ENCODE measurements around the gene CRYBG2.
A peak's percentile ranks its signal among the peaks of the same experiment; 100 is the strongest.
"Not testable (repeated sequence)": the region's sequence is repeated elsewhere in the genome, so short reads cannot be mapped to it uniquely, and the experiment has no call there.

The CRYBG2 gene

DNA sequence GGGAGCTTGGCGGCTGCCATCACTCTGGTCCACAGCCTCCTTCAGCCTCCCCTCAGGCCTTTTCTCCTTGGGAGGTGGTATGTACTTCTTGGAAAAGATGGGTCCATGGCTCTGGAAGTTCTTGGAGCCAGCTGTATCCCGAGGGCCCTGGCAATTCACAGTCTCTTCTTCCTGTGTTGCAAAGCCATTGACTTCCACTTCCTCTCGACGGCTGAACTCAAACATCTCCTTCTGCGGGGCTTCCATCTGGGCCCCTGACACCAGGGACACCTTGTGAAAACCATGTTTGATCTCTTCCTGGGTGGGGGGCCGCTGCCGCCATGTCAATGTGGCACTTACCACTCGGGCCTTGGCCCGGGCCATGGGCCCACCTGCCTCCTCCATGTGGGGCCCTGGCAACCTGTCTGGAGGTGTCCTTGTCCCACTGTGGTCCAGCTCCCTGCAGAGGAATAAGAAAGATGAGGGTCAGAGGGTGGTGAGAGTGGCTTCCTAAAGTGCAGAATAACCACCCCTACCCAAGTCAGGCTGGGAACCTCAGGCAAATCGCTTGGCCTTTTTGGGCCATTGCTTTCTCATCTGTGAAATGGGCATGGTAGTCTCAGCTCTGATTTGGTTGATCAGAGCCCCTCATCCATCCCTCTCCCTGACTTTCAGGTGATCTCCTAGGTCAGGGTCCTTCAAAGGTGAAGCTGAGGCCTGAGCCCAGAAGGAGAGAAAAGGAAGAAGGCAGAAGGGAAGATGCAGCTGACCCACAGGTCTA, 7.5 kb downstream of the CRYBG2 start:
- no peak for DNase-seq

- DNase-seq, result no peak
Measured at GRCh38 chr1:26345718-26346117, 8.2 kb downstream of the CRYBG2 start.

GRCh38 chr1:26344147-26344920, 9.6 kb downstream of the CRYBG2 start:
- no peak for DNase-seq

- DNase-seq, result no peak
Measured at GRCh38 chr1:26340047-26340481, 13.9 kb downstream of the CRYBG2 start.

- DNase-seq, result no peak
Measured at GRCh38 chr1:26338670-26339069, 15.3 kb downstream of the CRYBG2 start.

- DNase-seq, result no peak
Measured at GRCh38 chr1:26337625-26338024, 16.3 kb downstream of the CRYBG2 start.

DNA sequence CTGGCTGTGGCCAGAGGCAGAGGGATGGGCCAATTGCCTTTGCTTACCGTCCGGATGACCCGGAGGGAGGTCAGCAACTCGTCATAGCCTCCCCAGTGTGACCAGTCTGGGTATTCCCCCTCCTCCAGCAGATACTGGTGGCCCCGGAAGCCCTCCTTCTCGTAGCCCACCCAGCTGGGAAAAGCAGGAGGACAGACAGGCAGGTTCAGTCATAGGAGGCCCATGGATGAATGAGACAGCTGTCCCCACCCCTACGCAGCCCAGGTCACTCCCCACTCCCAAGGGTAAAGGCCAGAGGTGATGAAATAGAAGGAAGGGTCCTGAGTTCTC, 16.8 kb downstream of the CRYBG2 start:
- no peak for DNase-seq

DNA sequence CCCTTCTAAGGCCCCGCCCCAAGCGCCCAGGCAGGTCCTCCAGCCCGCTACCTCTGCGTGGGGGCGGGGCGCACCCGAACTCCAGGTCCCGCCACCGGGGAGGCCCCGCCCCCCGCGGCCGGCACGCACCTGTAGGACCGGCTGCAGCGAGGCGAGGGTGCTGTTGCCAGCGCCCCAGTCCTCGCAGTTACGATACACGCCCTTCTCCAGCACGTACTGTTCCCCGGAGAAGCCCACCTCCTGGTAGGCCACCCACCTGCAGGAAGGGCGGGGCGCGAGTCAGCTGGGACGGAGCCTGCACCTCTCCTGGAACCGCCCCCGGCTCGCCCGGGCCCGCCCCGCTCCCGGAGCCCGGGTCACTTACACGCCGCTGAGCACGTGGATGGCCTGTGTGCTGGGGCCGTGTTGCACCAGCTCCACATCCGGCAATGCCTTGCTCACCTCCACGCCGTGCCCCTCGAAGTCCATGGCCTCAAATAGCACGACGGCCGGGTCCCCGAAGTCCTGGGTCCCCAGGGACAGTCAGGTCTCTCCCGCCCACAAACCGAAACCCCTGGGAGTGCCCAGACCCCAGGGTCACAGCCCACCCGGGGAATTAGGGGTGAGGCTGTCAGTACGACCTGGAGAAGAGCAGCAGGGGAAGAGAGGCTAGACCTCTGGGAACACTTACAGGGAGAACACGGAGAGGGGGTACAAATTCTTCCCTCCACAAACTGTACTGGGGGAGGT, 17.3 kb downstream of the CRYBG2 start:
- peak; percentile 90 for DNase-seq

- no peak for DNase-seq
Measured at GRCh38 chr1:26335774-26336476, 18.0 kb downstream of the CRYBG2 start.

- not testable (repeated sequence) for DNase-seq
Measured at GRCh38 chr1:26333312-26333711, 20.6 kb downstream of the CRYBG2 start.

- DNase-seq, result no peak
Measured at GRCh38 chr1:26330276-26330675, 23.7 kb downstream of the CRYBG2 start.

- not testable (repeated sequence) for DNase-seq
Measured at GRCh38 chr1:26329380-26329779, 24.6 kb downstream of the CRYBG2 start.

DNA sequence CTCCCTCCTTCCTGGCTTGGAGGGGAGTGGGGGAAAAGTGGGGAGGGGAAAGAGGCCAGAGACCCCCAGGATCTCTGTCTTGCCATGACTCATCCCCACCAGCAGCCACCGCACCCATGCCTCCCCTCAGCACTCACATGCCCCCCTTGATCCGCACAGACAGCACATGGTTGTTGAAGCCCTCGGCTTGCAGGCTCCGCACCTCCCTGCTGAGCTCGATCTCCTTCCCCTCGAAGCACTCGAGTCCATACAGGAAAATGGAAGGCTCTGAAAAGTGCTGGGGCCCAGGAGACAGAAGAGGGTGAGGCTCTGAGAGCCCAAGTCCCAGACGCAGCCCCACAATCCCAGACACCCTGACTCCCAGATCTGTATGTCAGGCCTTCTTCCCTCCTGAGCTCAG, 25.3 kb downstream of the CRYBG2 start:
- no peak for DNase-seq

- peak; percentile 91 for DNase-seq
Measured at GRCh38 chr1:26327956-26328362, 26.0 kb downstream of the CRYBG2 start.

DNA sequence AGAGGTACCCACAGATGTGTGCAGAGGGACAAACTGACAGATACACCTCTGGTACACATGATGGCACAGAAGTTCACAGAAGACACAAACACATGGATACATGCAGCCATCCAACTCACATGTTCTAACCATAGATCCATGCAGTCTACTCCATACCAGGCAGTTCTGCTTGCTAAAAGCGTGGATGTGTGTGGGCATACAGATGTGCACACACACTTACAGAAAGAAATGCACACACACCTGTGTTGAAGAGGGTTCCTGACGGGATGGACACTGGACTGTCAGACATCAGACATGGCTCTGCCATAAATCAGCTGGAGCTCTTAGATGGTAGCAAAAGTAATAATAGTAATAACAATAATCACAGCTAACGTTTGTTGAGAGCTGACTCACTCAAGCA, 29.4 kb downstream of the CRYBG2 start:
- DNase-seq, result no peak

DNA sequence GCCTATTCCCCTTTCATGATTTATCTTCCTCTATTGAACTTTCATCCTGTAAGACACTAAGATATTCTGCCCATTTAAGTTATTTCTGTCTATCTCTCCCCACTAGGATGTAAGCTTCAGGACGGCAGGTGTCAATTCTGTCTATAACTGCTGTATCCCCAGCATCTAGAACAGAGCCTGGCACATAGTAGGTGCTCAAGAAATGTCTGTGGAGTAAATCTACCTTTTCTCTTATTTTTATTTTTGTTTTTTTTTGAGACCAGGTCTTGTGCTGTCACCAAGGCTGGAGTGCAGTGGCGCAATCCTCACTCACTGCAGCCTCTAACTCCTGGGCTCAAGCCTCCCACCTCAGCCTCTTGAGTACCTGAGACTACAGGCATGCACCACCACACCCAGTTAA, 30.5 kb downstream of the CRYBG2 start:
- no peak for DNase-seq

- no peak for DNase-seq
Measured at GRCh38 chr1:26322042-26322331, 31.9 kb downstream of the CRYBG2 start.

- peak; percentile 58 for DNase-seq
Measured at GRCh38 chr1:26321315-26322041, 32.5 kb downstream of the CRYBG2 start.

DNA sequence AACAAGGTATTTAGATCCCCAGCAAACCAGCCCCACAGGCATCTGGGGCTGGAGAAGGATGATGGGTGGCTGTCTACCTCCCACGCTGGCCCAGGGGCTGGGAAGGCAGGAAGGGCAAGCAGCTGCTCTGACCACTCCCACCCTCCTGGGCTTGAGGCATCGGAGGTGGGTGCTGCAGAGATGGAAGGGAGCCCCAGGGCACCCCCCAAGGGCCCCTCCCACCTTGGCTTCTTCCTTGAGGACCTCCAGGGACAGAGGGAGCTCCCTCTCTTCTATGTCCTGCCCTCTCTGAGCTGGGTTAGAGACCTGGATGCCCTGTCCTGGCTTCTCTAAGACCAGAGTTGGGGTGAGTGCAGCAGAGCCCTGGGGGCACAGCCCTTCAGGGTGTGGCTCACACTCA, 33.0 kb downstream of the CRYBG2 start:
- DNase-seq, result no peak

DNA sequence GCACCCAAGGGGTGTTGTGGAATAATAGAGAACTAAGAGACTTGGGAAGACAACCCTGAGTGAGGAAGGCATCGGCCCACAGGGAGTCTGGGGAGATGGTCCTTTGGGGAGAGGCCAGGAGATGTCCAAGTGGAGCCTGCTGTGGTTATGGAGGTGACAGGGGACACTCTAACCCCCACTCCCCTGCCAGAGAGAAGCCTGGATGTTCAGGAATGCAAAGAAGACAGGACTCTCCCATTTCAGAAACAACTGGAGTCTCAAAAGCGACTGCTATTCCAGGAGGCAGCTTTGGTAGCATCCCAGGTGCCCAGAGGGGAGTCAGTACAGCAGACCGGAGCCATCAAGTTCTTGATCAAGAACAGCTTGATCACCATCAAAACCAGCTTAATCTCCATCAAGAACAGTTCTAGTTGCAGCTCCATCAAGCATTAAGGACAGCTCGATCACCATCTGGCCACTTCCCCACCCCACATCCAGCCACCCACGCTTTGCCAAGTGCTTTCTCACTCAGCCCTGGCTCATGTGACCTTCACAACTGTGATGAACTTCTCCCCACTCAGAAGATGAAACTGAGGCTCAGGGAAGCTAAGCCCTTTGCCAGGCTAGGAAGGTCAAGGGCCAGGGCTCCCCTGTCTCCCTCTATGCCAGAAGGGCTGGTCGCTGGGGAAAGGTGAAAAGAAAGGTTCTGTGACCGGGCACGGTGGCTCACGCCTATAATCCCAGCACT, 35.4 kb downstream of the CRYBG2 start:
- no peak for DNase-seq

DNA sequence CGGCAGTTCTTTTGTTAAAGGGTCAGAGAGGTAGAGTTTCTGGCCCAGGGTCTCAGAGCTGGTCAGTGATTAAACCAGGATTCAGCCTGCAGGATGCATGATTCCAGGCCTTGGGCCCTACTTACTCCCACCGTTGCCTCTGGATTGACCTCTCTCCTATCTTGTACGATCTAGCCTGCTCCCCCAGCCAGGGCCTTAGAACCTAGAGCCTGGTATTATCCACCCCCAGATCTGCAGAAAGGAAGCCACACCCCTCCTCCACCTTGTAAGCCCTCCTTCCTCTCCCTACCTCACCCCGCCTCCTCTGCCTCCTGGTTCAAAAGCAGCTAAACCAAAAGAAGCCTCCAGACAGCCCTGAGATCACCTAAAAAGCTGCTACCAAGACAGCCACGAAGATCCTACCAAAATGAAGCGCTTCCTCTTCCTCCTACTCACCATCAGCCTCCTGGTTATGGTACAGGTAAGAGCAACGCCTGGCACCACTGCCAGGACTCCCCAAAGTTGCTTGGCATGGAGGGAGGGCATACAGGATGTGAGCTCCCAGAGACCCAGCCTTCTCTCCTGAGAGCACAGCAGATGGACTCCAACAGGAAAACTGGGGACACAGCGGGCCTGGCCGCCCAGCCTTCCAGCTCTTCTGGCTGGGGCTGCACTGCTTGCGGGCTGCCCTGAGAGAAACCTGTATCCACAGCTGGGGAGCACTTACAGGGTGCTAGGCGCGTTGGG, 36.2 kb downstream of the CRYBG2 start, which contains the start of gene CD52:
CD52 (plus strand) TSS at position 347 of the 726 bp plus-strand sequence; CDS start at position 407, 60 bp downstream.
- no peak for DNase-seq

Measured in DMS79 treated with DMSO at 0.1 percent for 48 hours (cell line).